ENCODE data around the gene C1orf232.

DNA sequence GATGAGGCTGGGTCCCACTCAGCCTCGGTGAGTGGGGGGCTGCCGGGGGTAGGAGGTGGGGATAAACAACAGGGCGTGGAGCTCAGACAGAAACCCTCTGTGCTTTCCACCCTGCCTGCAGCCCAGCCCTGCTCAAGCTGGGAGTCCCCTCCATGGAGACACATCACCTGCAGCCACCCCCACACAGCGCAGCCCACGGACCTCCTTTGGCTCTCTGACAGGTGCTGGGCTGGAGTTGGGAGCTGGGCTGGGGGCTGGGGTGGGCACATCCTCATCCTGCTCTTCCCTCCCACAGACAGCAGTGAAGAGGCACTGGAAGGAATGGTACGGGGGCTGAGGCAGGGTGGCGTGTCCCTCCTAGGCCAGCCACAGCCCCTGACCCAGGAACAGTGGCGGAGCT lies 19.7 kb upstream of the C1orf232 start:
- TF ChIP-seq HDAC2 (IDR thresholded peaks at IDR 0.05) (no peak), MAZ (IDR thresholded peaks at IDR 0.05; ENCODE audit: borderline replicate concordance, low read depth, low read length) (no peak), SMC3 (IDR thresholded peaks at IDR 0.05) (no peak), EP300 (IDR thresholded peaks at IDR 0.05) (no peak), RFX5 (IDR thresholded peaks at IDR 0.05) (no peak), CBX2 (IDR thresholded peaks at IDR 0.05; ENCODE audit: borderline replicate concordance, low read depth) (no peak), RAD21 (conservative IDR thresholded peaks at IDR 0.05 in 1 of 2, IDR thresholded peaks at IDR 0.05 in 1 of 2) (no peak)
- TF ChIP-seq, protein P1, sequence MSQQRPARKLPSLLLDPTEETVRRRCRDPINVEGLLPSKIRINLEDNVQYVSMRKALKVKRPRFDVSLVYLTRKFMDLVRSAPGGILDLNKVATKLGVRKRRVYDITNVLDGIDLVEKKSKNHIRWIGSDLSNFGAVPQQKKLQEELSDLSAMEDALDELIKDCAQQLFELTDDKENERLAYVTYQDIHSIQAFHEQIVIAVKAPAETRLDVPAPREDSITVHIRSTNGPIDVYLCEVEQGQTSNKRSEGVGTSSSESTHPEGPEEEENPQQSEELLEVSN (IDR thresholded peaks at IDR 0.05; ENCODE audit: borderline replicate concordance, low read depth), result no peak
- TF ChIP-seq, protein P2, sequence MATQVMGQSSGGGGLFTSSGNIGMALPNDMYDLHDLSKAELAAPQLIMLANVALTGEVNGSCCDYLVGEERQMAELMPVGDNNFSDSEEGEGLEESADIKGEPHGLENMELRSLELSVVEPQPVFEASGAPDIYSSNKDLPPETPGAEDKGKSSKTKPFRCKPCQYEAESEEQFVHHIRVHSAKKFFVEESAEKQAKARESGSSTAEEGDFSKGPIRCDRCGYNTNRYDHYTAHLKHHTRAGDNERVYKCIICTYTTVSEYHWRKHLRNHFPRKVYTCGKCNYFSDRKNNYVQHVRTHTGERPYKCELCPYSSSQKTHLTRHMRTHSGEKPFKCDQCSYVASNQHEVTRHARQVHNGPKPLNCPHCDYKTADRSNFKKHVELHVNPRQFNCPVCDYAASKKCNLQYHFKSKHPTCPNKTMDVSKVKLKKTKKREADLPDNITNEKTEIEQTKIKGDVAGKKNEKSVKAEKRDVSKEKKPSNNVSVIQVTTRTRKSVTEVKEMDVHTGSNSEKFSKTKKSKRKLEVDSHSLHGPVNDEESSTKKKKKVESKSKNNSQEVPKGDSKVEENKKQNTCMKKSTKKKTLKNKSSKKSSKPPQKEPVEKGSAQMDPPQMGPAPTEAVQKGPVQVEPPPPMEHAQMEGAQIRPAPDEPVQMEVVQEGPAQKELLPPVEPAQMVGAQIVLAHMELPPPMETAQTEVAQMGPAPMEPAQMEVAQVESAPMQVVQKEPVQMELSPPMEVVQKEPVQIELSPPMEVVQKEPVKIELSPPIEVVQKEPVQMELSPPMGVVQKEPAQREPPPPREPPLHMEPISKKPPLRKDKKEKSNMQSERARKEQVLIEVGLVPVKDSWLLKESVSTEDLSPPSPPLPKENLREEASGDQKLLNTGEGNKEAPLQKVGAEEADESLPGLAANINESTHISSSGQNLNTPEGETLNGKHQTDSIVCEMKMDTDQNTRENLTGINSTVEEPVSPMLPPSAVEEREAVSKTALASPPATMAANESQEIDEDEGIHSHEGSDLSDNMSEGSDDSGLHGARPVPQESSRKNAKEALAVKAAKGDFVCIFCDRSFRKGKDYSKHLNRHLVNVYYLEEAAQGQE (IDR thresholded peaks at IDR 0.05), result no peak
- TF ChIP-seq, protein P3, sequence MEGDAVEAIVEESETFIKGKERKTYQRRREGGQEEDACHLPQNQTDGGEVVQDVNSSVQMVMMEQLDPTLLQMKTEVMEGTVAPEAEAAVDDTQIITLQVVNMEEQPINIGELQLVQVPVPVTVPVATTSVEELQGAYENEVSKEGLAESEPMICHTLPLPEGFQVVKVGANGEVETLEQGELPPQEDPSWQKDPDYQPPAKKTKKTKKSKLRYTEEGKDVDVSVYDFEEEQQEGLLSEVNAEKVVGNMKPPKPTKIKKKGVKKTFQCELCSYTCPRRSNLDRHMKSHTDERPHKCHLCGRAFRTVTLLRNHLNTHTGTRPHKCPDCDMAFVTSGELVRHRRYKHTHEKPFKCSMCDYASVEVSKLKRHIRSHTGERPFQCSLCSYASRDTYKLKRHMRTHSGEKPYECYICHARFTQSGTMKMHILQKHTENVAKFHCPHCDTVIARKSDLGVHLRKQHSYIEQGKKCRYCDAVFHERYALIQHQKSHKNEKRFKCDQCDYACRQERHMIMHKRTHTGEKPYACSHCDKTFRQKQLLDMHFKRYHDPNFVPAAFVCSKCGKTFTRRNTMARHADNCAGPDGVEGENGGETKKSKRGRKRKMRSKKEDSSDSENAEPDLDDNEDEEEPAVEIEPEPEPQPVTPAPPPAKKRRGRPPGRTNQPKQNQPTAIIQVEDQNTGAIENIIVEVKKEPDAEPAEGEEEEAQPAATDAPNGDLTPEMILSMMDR (IDR thresholded peaks at IDR 0.05), result no peak
- TF ChIP-seq, protein P4, sequence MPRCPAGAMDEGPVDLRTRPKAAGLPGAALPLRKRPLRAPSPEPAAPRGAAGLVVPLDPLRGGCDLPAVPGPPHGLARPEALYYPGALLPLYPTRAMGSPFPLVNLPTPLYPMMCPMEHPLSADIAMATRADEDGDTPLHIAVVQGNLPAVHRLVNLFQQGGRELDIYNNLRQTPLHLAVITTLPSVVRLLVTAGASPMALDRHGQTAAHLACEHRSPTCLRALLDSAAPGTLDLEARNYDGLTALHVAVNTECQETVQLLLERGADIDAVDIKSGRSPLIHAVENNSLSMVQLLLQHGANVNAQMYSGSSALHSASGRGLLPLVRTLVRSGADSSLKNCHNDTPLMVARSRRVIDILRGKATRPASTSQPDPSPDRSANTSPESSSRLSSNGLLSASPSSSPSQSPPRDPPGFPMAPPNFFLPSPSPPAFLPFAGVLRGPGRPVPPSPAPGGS (IDR thresholded peaks at IDR 0.05), result no peak
- TF ChIP-seq, protein P5, sequence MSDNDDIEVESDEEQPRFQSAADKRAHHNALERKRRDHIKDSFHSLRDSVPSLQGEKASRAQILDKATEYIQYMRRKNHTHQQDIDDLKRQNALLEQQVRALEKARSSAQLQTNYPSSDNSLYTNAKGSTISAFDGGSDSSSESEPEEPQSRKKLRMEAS (IDR thresholded peaks at IDR 0.05), result no peak

Measured in A549 (cell line).